OCI-LY7 (cell line): ENCODE measurements around the gene ANKMY1. TPM values are rescaled to one million over a fixed set of nuclear protein-coding genes. Genes with fewer than 3 reads are reported as not detected.

Experiments
- BruUV-seq: library from RNA; stranded (reverse); fragments of 400-500 nt; replicated peaks from 2 replicates; lab custom pipeline; 2021; lab: Mats Ljungman, UMichigan
- CTCF ChIA-PET: fragments of 300-600 bp; sonication (Branson Sonifier 250); formaldehyde crosslinking; loops from one replicate; lab custom pipeline; 2022; ENCODE audit warnings: antibody characterized with exemption; ENCODE audit not compliant: unreplicated experiment; lab: Charles Lee
- POLR2A ChIA-PET: fragments of 300-600 bp; sonication (Branson Sonifier 250); formaldehyde crosslinking; loops from one replicate; lab custom pipeline; 2022; ENCODE audit warnings: antibody characterized with exemption; lab: Charles Lee
- DNase-seq: peaks from one replicate; pipeline ENCODE4 v3.0.0-alpha.2; 2015; ENCODE audit warnings: low spot score
- H2AFZ ChIP-seq: fragments of 200-600 bp; sonication (generic), shearing (Covaris generic); 2 replicates; pipeline ENCODE4 v1.6.1; 2014; ENCODE audit warnings: mild to moderate bottlenecking, antibody characterized with exemption, low read length, moderate library complexity
- H3K27ac ChIP-seq: fragments of 200-600 bp; sonication (generic); 2 replicates; pipeline ENCODE4 v1.5.1; 2014; ENCODE audit warnings: mixed run types, low read depth, mild to moderate bottlenecking, moderate library complexity, low read length, inconsistent platforms; ENCODE audit not compliant: poor library complexity, severe bottlenecking
- H3K36me3 ChIP-seq: fragments of 200-600 bp; sonication (generic); 2 replicates; pipeline ENCODE4 v1.6.1; 2014; ENCODE audit warnings: mild to moderate bottlenecking, antibody characterized with exemption, low read length, moderate library complexity, mixed read lengths; ENCODE audit not compliant: insufficient read depth
- H3K4me1 ChIP-seq: fragments of 200-600 bp; sonication (generic); 2 replicates; pipeline ENCODE4 v1.5.1; 2014; ENCODE audit warnings: mild to moderate bottlenecking, low read length; ENCODE audit not compliant: insufficient read depth, poor library complexity, severe bottlenecking
- H3K4me2 ChIP-seq: fragments of 200-600 bp; sonication (generic); 2 replicates; pipeline ENCODE4 v1.6.1; 2014; ENCODE audit warnings: mild to moderate bottlenecking, low read length
- H3K4me3 ChIP-seq: fragments of 200-600 bp; sonication (generic); 2 replicates; pipeline ENCODE4 v1.5.1; 2014; ENCODE audit warnings: mild to moderate bottlenecking, low read depth, low read length; ENCODE audit not compliant: poor library complexity, severe bottlenecking
- H3K79me2 ChIP-seq: fragments of 200-600 bp; sonication (generic); 2 replicates; pipeline ENCODE4 v1.6.1; 2016; ENCODE audit warnings: low read depth, mild to moderate bottlenecking, low read length, moderate library complexity, mixed read lengths; ENCODE audit not compliant: insufficient read depth
- H3K9me2 ChIP-seq: fragments of 200-600 bp; sonication (generic); 2 replicates; pipeline ENCODE4 v1.6.1; 2016; ENCODE audit warnings: mild to moderate bottlenecking, low read length, mixed read lengths; ENCODE audit not compliant: insufficient read depth
- H3K9me3 ChIP-seq: fragments of 200-600 bp; sonication (generic); 2 replicates; pipeline ENCODE4 v1.6.1; 2014; ENCODE audit warnings: mild to moderate bottlenecking, mixed run types, low read length, mixed read lengths
- H4K20me1 ChIP-seq: fragments of 200-600 bp; sonication (generic); 2 replicates; pipeline ENCODE4 v1.6.1; 2014; ENCODE audit warnings: mild to moderate bottlenecking, antibody characterized with exemption, low read length, moderate library complexity, mixed read lengths; ENCODE audit not compliant: insufficient read depth
- EZH2phosphoT487 ChIP-seq: fragments of 200-600 bp; sonication (generic); IDR thresholded peaks from 2 replicates; pipeline ENCODE4 v1.6.1; 2018; ENCODE audit warnings: low read depth, borderline replicate concordance, mild to moderate bottlenecking, mixed run types, antibody characterized with exemption, low read length, moderate library complexity, mixed read lengths
- intact Hi-C: fragments of 100-400 bp; cut with micrococcal nuclease; formaldehyde crosslinking; loops from one replicate; pipeline ENCODE4 v1.10.0; 2022; ENCODE audit not compliant: unreplicated experiment
- total RNA-seq, 2 experiments: library from RNA; depleted of rRNA in 1 of 2; stranded (reverse); fragments of >200 nt in 1 of 2; shearing (Covaris generic) in 1 of 2; gene quantifications; 2 replicates each; pipeline ENCODE4 v1.2.3, GENCODE V29; 2014 to 2022
- TF ChIP-seq, protein P1 (sequence below): fragments of 200-600 bp; sonication (generic); conservative IDR thresholded peaks from 2 replicates; pipeline ENCODE4 v1.5.1; 2014; ENCODE audit warnings: mild to moderate bottlenecking, antibody characterized with exemption, low read length, moderate library complexity, mixed read lengths

The ANKMY1 gene
- total RNA-seq, 2 experiments from 2014 or later: 30.6 to 65.9 TPM

DNA sequence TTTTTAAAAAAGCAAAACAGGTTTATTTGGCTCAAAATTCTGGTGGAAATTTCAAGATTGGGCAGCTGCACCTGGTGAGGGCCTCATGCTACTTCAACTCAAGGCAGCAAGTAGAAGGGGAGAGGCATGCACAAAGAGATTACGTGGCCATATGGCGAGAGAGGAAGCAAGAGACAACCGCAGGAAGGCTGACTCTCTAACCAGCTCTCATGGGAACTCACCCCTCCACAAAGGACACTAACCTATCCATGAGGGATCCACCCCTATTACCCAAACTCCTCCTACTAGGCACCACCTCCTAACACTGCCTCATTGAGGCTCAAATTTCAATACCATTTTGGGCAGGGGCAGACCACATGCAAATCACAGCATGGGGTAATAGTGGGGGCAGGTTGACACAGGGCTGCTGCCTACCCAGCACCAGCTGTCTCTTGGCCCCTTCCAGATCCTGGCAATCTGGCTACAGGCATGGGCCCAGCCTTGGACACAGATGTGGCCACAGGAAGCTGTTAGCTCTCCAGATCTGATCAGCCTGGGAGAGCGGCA is 26.8 kb upstream of the ANKMY1 start:
- H3K36me3 ChIP-seq: peaks cover 40% of the 10 kb centered on the region
- ChIA-PET POLR2A (interaction anchor here (0.6 to 4.4 kb wide), 4 partner anchors 18 to 87 kb away, joined by 4 to 59 read pairs (median 20); no protein-coding TSS in a partner anchor), CTCF (interaction anchor here (0.6 to 1.2 kb wide), 3 partner anchors 9 to 18 kb away, joined by 3 to 7 read pairs (median 5); partner anchors contain the start of gene RNPEPL1)
- H2AFZ ChIP-seq: no peak overlapping the region
- peaks cover 11% of the 10 kb centered on the region; the same call in 1 of the 2 replicates for H4K20me1 ChIP-seq
- intact Hi-C loops: loop anchor here (1.0 to 10.0 kb wide), 5 partner anchors 18 to 1182 kb away; partner anchors contain the start of genes DUSP28, HDAC4, HDLBP and SEPTIN2
- H3K9me2 ChIP-seq: no peaks in the 10 kb centered on the region
- H3K9me3 ChIP-seq: no peaks in the 10 kb centered on the region
- H3K27ac ChIP-seq: peak overlapping the region; percentile 98
- peaks cover 69% of the 10 kb centered on the region for H3K79me2 ChIP-seq
- no TSS peak for BruUV-seq
- peaks cover 69% of the 10 kb centered on the region for H3K4me1 ChIP-seq
- DNase-seq: peak; percentile 97
- no peak for TF ChIP-seq EZH2phosphoT487
- TF ChIP-seq, protein P1, sequence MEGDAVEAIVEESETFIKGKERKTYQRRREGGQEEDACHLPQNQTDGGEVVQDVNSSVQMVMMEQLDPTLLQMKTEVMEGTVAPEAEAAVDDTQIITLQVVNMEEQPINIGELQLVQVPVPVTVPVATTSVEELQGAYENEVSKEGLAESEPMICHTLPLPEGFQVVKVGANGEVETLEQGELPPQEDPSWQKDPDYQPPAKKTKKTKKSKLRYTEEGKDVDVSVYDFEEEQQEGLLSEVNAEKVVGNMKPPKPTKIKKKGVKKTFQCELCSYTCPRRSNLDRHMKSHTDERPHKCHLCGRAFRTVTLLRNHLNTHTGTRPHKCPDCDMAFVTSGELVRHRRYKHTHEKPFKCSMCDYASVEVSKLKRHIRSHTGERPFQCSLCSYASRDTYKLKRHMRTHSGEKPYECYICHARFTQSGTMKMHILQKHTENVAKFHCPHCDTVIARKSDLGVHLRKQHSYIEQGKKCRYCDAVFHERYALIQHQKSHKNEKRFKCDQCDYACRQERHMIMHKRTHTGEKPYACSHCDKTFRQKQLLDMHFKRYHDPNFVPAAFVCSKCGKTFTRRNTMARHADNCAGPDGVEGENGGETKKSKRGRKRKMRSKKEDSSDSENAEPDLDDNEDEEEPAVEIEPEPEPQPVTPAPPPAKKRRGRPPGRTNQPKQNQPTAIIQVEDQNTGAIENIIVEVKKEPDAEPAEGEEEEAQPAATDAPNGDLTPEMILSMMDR: no peak
- H3K4me2 ChIP-seq: peak overlapping the region; percentile 82
- H3K4me3 ChIP-seq: peak overlapping the region; percentile 96

DNA sequence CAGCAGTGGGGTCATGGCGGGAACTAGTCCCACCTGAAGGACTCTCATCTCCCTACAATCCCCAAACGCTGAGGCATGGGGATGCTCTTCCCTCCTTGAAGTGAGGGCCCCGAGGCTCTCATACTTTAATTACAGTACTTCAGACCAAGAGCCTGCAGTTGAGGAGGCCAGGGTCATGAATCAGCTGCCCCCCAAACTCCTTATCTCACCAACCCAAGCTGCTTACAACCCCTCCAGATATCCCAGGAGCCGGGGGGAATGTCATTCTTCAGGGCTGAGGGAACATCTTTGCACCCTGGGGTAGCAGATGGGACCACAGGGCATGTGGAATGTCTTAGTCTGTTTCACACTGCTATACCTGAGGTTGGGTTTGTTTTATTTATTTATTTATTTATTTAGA is 26.0 kb upstream of the ANKMY1 start:
- TF ChIP-seq EZH2phosphoT487: no peak
- Histone ChIP-seq H3K36me3 (peaks cover 46% of the 10 kb centered on the region), H2AFZ (no peak overlapping the region), H3K4me2 (peak overlapping the region; percentile 82), H3K4me3 (peak overlapping the region; percentile 96), H3K9me2 (no peaks in the 10 kb centered on the region), H4K20me1 (peaks cover 15% of the 10 kb centered on the region; the same call in 1 of the 2 replicates), H3K79me2 (peaks cover 67% of the 10 kb centered on the region), H3K4me1 (peaks cover 74% of the 10 kb centered on the region), H3K9me3 (no peaks in the 10 kb centered on the region), H3K27ac (peak overlapping the region; percentile 98)
- BruUV-seq: no TSS peak
- CTCF ChIA-PET: no interaction called here
- POLR2A ChIA-PET: interaction anchor here (4.4 kb wide), 1 partner anchor 17 kb away, joined by 59 read pairs; no protein-coding TSS in a partner anchor
- intact Hi-C loops: loop anchor here (1.0 to 10.0 kb wide), 2 partner anchors 23 to 731 kb away; partner anchors contain the start of genes DUSP28, HDLBP and SEPTIN2
- DNase-seq: no peak

- Histone ChIP-seq H2AFZ (no peak overlapping the region), H3K4me2 (peak overlapping the region; percentile 82), H3K27ac (peak overlapping the region; percentile 98), H3K9me2 (no peaks in the 10 kb centered on the region), H3K36me3 (peaks cover 56% of the 10 kb centered on the region), H3K4me3 (peak overlapping the region; percentile 96), H3K79me2 (peaks cover 57% of the 10 kb centered on the region), H3K4me1 (peaks cover 64% of the 10 kb centered on the region), H3K9me3 (no peaks in the 10 kb centered on the region), H4K20me1 (peaks cover 11% of the 10 kb centered on the region; the same call in 1 of the 2 replicates)
- intact Hi-C loops: loop anchor here (10.0 kb wide), 1 partner anchor 732 kb away; the partner anchor contains the start of genes HDLBP and SEPTIN2
- BruUV-seq: no TSS peak
- no peak for DNase-seq
- ChIA-PET POLR2A (interaction anchor here (4.4 kb wide), 1 partner anchor 16 kb away, joined by 59 read pairs; no protein-coding TSS in a partner anchor), CTCF (no interaction called here)
- TF ChIP-seq EZH2phosphoT487: no peak
- TF ChIP-seq, protein P1: no peak
Measured at GRCh38 chr2:240582781-240583180, 25.0 kb upstream of the ANKMY1 start.
